Measurements from ENCODE around the gene CREG1. TPM values are rescaled to one million over a fixed set of nuclear protein-coding genes. Genes with fewer than 3 reads are reported as not detected.

The CREG1 gene
- total RNA-seq, 1 donor from 2014 or later = 76.4 TPM

- DNase-seq (ENCODE audit: extremely low read depth, low read depth, low spot score) = no peak
These were observed 44.0 kb downstream of the CREG1 start for GRCh38 chr1:167509587-167509986.

- DNase-seq (ENCODE audit: extremely low read depth, low read depth, low spot score) = no peak
These were observed 45.8 kb downstream of the CREG1 start for GRCh38 chr1:167507719-167508118.

- no peak for DNase-seq (ENCODE audit: extremely low read depth, low read depth, low spot score)
These were observed 49.1 kb downstream of the CREG1 start for GRCh38 chr1:167504467-167504827.

GRCh38 chr1:167503626-167504466 is 49.7 kb downstream of the CREG1 start:
- no peak for DNase-seq (ENCODE audit: extremely low read depth, low read depth, low spot score)

GRCh38 chr1:167502719-167503462 is 50.7 kb downstream of the CREG1 start:
- DNase-seq (ENCODE audit: extremely low read depth, low read depth, low spot score) = no peak

- no peak for DNase-seq (ENCODE audit: extremely low read depth, low read depth, low spot score)
These were observed 51.4 kb downstream of the CREG1 start for GRCh38 chr1:167502192-167502551.

DNA sequence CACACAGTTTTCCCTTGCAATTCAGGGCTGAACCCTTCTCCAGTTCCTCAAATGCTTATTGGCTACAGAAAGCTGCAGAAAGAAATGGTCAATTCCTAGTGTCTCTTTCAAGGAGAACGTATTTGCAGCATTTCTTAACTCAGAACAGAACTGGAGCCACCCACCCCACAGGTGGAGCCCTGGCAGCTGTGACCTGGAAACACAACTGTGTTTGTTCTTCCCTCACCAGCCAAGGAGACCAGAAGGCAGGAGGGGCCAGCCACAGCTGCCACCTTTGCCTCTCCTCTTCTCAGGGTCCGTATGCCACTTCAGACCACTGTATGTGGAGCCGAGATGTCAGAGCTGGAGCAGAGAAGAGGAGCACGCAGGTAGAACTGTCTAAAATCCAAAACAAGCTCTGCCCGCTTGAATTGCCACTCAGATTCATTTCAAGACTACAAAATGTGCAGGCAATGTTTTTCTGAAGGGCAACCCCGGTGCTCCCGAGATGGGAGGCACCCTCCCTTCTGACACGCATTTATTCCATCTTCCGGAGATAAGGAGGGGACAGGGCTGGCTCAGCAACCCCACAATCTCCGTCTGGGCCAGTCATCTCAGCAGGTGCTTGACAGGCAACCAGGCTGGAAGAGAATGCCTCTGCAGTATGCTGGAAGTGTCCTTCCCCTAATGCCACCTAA is 51.9 kb downstream of the CREG1 start:
- no peak for DNase-seq (ENCODE audit: extremely low read depth, low read depth, low spot score)

- DNase-seq (ENCODE audit: extremely low read depth, low read depth, low spot score) = no peak
These were observed 53.2 kb downstream of the CREG1 start for GRCh38 chr1:167500283-167500860.

GRCh38 chr1:167499664-167500101 is 53.9 kb downstream of the CREG1 start:
- DNase-seq (ENCODE audit: extremely low read depth, low read depth, low spot score) = no peak

GRCh38 chr1:167499106-167499505 is 54.5 kb downstream of the CREG1 start:
- DNase-seq (ENCODE audit: extremely low read depth, low read depth, low spot score) = no peak

- DNase-seq (ENCODE audit: extremely low read depth, low read depth, low spot score) = no peak
These were observed 56.6 kb downstream of the CREG1 start for GRCh38 chr1:167496797-167497619.

DNA sequence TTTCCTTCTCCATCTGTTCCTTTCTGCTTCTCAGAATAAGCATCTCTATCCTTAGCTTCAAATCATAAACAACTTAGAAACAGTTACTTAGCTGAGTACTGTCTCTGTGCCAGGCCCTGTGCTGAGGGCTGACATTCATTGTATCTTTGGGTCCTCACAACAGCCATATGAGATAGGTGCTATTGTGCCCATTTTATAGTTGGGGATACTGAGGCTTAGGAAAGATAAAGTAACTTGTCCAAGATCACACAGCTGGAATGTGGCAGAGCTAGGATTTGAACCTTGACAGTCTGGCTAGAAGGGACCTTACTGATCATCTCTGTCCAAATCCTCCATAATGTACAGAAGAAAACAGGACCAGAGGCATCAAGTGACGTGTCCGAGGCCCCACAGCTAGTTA is 60.2 kb downstream of the CREG1 start:
- DNase-seq (ENCODE audit: extremely low read depth, low read depth, low spot score) = no peak

DNA sequence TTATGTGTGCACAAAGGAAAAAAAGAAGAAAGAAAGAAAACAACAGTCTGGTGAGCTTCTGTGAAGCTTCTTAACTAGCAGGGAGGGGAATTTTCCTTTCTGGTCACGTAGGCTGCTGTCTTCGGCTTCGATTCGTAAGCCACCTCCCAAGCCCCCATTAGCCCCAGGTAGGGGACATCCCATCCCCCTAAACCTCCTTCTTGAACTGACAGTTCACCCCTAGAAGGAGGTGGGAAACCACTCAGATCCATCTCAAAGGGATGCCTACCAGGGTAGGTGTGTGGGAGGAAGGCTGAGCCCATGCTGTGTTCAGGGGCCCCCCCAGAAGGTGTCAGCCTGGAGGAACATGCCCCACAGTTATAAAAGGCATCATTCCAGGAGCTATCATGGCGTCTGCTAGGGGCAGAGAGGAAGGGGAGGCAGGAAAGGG is 61.1 kb downstream of the CREG1 start:
- DNase-seq (ENCODE audit: extremely low read depth, low read depth, low spot score) = no peak

GRCh38 chr1:167491586-167492461 is 61.7 kb downstream of the CREG1 start:
- no peak for DNase-seq (ENCODE audit: extremely low read depth, low read depth, low spot score)

Other genes starting within 250 kb of the CREG1 start
- not detected in 2 replicates for gene CD247, start 35.2 kb downstream of the CREG1 start, total RNA-seq
- 5.8 and 7.1 TPM in 2 replicates for gene RCSD1, start 76.5 kb upstream of the CREG1 start, total RNA-seq
- 71.1 and 85.9 TPM in 2 replicates for gene MPZL1, start 168.2 kb upstream of the CREG1 start, total RNA-seq